Activated CD8-positive, alpha-beta memory T cell treated with anti-CD3 and anti-CD28 coated beads for 24 hours (primary cell): ENCODE measurements around the gene ARID3A.
"Not testable (repeated sequence)": the region's sequence is repeated elsewhere in the genome, so short reads cannot be mapped to it uniquely, and the experiment has no call there.

Source experiments
- DNase-seq: peaks from one replicate; pipeline ENCODE4 v3.0.0-alpha.2; 2020

ARID3A gene

GRCh38 chr19:947707-948539 lies 22.1 kb downstream of the ARID3A start:
- no peak for DNase-seq

DNA sequence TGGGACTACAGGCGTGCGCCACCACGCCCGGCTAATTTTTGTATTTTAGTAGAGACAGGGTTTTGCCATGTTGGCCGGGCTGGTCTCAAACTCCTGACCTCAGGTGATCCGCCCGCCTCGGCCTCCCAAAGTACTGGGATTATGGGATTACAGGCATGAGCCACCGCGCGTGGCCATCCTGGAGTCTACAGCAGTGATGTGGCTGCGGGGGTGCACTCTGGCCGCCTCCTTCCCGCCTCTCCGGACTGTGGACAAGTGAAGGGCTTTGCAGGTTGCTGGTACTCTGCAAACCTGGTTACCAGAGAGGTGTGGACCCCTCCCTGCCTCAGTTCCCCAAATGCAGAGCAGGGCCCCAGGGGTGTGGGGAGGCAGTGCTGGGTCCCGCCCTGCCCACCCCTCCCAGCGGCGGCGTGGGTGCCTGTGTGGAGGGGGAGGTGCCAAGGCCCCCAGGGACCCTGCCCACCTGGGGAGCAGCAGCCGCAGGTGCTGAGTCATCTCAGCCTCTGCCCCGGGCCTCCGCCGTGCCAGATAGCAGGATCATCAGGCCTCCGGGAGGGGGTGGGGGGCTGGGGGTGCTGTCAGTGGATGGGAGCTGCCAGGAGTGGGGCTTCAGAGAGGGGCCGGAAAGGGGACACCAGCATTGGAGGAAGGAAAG lies 23.1 kb downstream of the ARID3A start:
- no peak for DNase-seq

DNA sequence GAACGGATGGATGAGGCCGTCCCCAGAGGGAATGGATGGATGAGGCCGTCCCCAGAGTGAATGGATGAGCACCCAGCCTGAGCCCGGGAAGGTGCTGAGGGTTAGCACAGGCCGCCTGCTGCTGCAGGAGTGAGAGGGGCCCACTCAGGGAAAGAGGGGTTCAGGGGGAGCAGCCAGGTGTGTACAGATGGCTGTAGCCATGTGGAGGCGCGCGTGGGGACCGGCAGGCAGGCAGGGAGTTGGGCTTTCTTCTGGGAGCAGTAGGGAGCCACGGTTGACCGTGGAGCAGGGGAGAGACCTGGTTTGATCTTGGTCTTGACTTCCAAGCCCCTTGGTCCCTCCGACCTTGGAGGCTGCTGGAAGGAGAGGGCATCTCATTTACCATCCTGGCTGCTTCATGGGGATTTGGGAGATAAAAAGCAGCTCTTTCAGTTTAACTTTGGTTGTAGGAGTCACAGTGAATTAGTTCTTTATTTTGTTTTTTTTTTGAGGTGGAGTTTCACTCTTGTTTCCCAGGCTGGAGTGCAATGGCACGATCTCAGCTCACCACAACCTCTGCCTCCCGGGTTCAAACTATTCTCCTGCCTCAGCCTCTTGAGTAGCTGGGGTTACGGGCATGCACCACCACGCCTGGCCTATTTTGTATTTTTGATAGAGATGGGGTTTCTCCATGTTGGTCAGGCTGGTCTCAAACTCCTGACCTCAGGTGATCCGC lies 24.7 kb downstream of the ARID3A start:
- DNase-seq: no peak

GRCh38 chr19:952049-952679 lies 26.3 kb downstream of the ARID3A start:
- no peak for DNase-seq

DNA sequence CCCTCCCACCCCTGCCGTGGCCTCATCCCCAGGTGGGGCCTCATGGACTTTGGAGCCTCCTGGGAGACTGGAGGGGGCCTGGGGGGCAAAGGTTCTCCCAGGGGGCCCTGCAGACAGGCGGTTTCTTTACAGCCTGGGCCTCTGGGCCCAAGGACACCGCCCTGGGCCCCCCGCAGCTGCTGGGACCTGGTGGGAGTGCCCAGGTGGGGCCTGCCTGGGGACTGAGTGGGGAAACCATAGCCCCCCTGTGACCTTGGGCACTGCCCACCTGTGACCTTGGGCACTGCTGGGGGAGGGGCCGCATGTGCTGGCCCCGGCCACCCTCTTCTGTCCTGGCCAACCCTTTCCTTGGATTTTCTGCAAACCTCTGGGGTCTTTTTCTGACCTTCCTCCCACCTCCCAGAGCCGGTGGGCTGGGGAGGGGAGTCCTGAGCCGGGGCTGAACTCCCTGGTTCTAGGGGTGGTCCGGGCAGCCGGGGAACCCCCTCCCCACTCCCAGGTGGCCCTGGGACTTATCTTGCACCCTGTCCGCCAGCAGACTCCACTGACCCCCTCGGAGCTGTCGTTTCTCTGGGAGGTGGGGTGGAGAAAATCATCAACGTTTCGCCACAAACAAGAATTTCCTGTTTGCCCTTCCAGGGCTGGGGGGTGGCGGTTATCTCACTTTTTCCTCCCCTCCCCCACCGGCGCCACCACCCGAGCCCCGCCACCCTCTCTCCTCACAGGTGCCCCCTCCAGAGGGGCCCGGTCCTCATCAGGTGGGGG lies 27.0 kb downstream of the ARID3A start:
- no peak for DNase-seq

GRCh38 chr19:953445-954271 lies 27.8 kb downstream of the ARID3A start:
- no peak for DNase-seq

DNA sequence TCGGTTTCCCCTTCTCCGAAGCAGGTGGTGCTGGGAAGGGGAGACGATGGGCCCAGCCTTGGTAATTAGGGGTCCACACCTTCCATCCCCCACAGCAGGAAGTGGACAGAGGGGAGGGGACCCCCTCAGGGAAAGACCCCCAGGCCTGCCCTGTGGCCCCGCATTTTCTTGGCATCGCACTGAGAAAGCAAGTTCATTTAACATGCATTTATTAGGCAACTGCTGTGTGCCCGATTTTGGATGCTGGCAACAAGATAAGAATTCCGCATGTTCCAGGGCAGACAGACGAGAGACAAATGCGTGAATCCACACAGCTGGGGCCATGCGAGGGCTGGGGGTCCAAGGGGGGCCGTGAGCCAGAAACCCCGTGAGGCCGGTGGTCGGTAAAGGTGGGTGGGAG lies 28.4 kb downstream of the ARID3A start:
- DNase-seq: no peak

DNA sequence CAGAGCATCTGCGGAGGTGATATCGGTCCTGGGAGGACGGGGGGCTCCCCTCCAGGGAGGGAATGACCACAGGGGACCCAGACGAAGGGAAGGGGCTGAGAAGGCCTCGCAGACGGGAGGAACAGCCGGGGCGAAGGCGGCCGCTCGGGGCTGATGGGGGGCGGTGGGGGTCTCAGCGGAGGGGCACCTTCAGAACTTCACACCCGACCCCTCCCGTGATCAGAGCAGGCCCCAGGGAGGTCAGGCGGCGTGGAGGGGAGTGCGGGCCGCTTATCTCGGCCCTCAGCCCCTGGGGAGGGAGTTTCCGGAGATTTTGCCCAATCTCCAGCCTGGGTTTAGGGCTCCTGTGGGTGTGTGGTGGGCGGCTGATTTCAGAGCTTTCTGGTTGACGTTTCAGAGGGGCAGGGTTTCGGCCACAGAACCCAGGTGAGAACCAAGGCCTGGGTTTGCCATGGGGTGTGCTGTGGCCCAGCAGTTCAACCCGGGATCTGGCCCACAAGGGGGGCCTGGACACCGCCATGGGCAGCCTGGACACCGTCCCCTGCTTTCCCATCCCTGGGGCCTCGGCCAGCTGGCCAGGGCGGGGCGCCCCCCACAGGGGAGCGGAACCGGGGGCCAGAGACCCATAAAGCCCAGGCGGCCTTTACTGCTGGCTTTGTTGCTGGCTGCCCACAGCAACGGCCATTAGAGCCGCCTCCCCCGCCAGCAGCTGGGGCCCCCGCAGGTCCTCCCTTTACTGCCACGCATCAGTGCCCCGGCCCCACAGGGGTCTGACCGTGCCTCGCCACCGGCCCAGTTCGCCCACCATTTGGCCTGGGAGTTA lies 29.0 kb downstream of the ARID3A start:
- DNase-seq: no peak

- no peak for DNase-seq
These were observed 30.2 kb downstream of the ARID3A start for GRCh38 chr19:955803-956765.

DNA sequence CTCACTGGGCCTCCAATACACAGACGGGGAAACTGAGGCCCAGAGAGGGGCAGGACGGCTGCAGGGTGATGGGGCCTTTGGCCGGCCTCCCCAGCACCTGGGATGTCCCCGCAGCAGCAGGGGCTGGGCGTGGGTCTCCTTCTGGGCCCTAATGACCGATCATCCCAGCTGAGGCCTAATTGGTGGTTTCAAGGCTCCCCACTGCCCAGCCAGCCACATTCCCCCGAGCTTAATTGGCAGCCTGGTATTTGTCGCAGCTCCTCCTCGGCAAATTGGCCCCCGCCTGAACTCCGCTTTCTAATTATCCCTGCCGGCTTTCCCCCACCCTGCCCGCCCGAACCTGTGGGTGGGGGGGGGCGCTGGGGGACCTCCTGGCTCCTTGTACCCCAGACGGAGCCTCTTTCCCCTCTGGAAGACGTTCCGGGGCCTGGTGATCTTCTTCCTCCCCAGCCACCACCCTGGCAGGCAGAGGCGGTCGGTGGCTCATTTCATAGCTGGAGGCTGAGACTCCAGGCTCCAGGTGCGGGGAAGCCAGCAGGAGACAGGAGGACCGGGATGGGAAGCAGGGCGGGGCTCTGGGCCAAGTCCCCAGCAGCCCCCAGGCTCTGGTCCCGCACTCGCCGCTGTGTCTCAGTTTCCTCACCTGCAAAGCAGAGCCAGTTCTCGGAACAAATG lies 31.1 kb downstream of the ARID3A start:
- DNase-seq: no peak

GRCh38 chr19:957578-957977 lies 31.7 kb downstream of the ARID3A start:
- DNase-seq: not testable (repeated sequence)

DNA sequence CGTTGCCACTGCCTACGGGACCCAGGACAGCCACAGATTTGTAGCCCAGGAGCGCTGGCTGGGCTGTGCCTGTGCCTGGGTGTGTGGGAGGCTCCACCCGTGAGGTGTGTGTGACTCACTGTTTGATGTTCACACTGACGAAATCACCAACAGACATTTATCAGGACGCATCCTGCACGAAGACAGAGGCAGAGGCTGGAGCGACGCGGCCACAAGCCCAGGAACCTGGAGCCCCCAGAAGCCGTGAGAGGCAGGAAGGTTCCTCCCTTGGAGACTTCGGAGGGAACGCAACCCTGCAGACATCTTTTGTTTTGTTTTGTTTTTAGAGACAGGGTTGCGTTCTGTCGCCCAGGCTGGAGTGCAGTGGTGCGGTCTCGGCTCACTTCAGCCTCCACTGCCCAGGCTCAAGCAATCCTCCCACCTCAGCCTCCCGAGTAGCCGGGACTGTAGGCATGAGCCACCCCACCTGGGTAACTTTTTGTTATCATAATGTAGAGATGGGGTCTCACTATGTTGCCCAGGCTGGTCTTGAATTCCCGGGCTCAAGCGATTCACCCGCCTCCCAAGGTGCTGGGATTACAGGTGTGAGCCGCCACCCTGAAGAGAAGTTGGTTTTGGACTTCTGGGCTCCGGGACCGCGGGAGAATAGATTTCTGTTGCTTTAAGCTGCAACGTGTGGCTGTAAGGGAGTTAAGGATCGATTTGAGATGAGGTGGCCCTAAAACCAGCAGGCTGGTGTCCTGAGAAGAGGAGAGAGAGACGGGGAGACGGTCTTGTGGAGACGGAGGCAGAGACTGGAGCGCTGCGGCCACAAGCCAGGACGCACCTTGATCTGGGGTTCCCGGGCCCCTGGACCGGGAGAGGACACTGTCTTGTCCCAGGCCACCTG lies 33.4 kb downstream of the ARID3A start:
- peak; percentile 68 for DNase-seq

- no peak for DNase-seq
These were observed 34.2 kb downstream of the ARID3A start for GRCh38 chr19:960020-960419.

DNA sequence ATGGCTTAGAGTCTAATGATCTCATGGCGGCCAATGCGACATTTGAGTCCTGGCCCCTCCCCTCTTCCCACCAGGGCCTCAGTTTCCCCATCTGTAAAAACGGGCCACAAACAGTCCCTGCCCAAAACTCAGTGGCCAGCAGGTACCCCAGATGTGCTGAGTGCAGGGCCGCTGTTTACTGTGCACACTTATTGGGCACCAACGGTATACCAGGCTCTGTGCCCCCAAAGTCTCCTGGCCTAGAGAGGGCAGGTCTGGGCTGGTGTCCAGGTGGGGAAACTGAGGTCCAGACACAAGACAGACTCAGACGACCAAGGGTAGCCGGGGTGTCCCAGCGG lies 34.7 kb downstream of the ARID3A start:
- DNase-seq: no peak

GRCh38 chr19:961866-962620 lies 36.2 kb downstream of the ARID3A start:
- DNase-seq: no peak

- DNase-seq: no peak
These were observed 37.0 kb downstream of the ARID3A start for GRCh38 chr19:962683-963400.
